ENCODE data around the gene HMOX1. TPM values are rescaled to one million over a fixed set of nuclear protein-coding genes. Genes with fewer than 3 reads are reported as not detected.

Gene HMOX1
- total and polyA plus RNA-seq, 2 of the 8 experiments (the other 6 are each of a cell fraction or from before 2014, with no cell fraction given), result 25.0 to 41.6 TPM

GRCh38 chr22:35346596-35347220 is 34.2 kb upstream of the HMOX1 start:
- FAIRE-seq (no peak), DNase-seq (ENCODE audit: low read depth in 1 of 2, low spot score in 2 of 2) (no peak)
- Histone ChIP-seq H3K23me2 (ENCODE audit: low read depth, low read length) (peaks cover 18% of the 10 kb centered on the region), H2AFZ (ENCODE audit: low read length) (no peak overlapping the region), H3K9ac (replicated peaks in 1 of 4; ENCODE audit: extremely low read depth in 1 of 4, low read depth in 3 of 4, low read length in 3 of 4) (no peak overlapping the region), H4K5ac (ENCODE audit: insufficient read length, low read depth, low read length) (no peak overlapping the region), H2BK120ac (replicated peaks; ENCODE audit: low read depth, low read length) (no peak overlapping the region), H3K23ac (ENCODE audit: insufficient read length) (no peak overlapping the region), H3K4me2 (ENCODE audit: insufficient read depth in 1 of 2, low read depth in 2 of 2, low read length in 2 of 2) (no peak overlapping the region), H4K8ac (ENCODE audit: extremely low read depth, insufficient read depth, low read length) (no peak overlapping the region), H3K36me3 (ENCODE audit: control insufficient read depth in 2 of 4, insufficient read depth in 4 of 4, low read length in 3 of 4) (peaks cover 0 to 14% (median 2%) of the 10 kb centered on the region in 4 experiments; a peak in 4 of 8 replicates), H3K27ac (ENCODE audit: low read depth, low read length) (no peak overlapping the region), H3K4me3 (ENCODE audit: extremely low read depth in 1 of 4, insufficient read depth in 2 of 4, low read depth in 3 of 4, low read length in 4 of 4) (no peak overlapping the region), H2AK5ac (ENCODE audit: low read depth, low read length) (no peak overlapping the region), H3K14ac (ENCODE audit: insufficient read length) (no peak overlapping the region), H3K79me2 (ENCODE audit: control insufficient read depth in 1 of 2, insufficient read depth in 2 of 2, low read length in 2 of 2) (no peaks in the 10 kb centered on the region), H3K4ac (replicated peaks; ENCODE audit: insufficient read length, low read depth, low read length) (no peak overlapping the region), H2BK20ac (ENCODE audit: low read length) (no peak overlapping the region), H4K91ac (replicated peaks; ENCODE audit: insufficient read length, low read length) (no peak overlapping the region), H3K79me1 (ENCODE audit: low read depth, low read length) (no peaks in the 10 kb centered on the region), H2BK15ac (ENCODE audit: low read length) (no peak overlapping the region), H3K27me3 (replicated peaks in 1 of 4; ENCODE audit: control insufficient read depth in 3 of 4, extremely low read depth in 1 of 4, insufficient read depth in 3 of 4, low read length in 3 of 4) (peaks cover 0 to 4% (median 0%) of the 10 kb centered on the region in 4 experiments; a peak in 4 of 7 replicates), H2BK12ac (ENCODE audit: low read depth, low read length) (no peak overlapping the region), H4K20me1 (replicated peaks in 1 of 2; ENCODE audit: control insufficient read depth in 1 of 2, insufficient read depth in 2 of 2, low read length in 2 of 2) (peaks cover 1 to 15% of the 10 kb centered on the region in 2 experiments), H2BK5ac (ENCODE audit: low read depth, low read length) (no peak overlapping the region), H3K56ac (replicated peaks; ENCODE audit: insufficient read length, low read depth, low read length) (no peak overlapping the region), H3K18ac (ENCODE audit: extremely low read depth, low read length) (no peak overlapping the region), H3K9me3 (ENCODE audit: insufficient read depth in 2 of 2, low read depth in 1 of 2, low read length in 1 of 2) (no peaks in the 10 kb centered on the region), H3K4me1 (replicated peaks in 1 of 4; ENCODE audit: control insufficient read depth in 3 of 4, insufficient read depth in 4 of 4, low read length in 3 of 4) (peaks cover 0 to 7% (median 2%) of the 10 kb centered on the region in 4 experiments; a peak in 3 of 7 replicates)
- ChIA-PET POLR2A (ENCODE audit: partially characterized antibody) (interaction anchor here (0.9 to 5.7 kb wide), 3 partner anchors 28 to 63 kb away, joined by 3 to 36 read pairs (median 4); no protein-coding TSS in a partner anchor), CTCF (ENCODE audit: partially characterized antibody) (interaction anchor here (0.7 to 3.4 kb wide), 3 partner anchors 12 to 80 kb away, joined by 3 to 20 read pairs (median 3); no protein-coding TSS in a partner anchor)
- WGBS, 2 experiments (ENCODE audit: extremely low coverage in 1 of 2, insufficient coverage in 1 of 2, insufficient read length in 1 of 2, insufficient replicate concordance in 2 of 2, low coverage in 1 of 2, low lambda C conversion rate in 2 of 2, missing lambda C conversion rate in 1 of 2), result 86% methylated on average over 11 of the region's 19 CpGs; no CpG with 5 or more reads in 1 of the 2 experiments
- TF ChIP-seq SP4 (IDR thresholded peaks at IDR 0.05; ENCODE audit: low read length) (no peak), ATF3 (IDR thresholded peaks at IDR 0.05; ENCODE audit: insufficient read depth, low read depth, low read length) (no peak), RAD21 (IDR thresholded peaks at IDR 0.05 in 1 of 2, conservative IDR thresholded peaks at IDR 0.05 in 1 of 2; ENCODE audit: low read depth in 2 of 2, low read length in 2 of 2) (no peak), CHD2 (IDR thresholded peaks at IDR 0.05; ENCODE audit: low read length) (no peak), CHD1 (IDR thresholded peaks at IDR 0.05; ENCODE audit: low read depth, low read length) (no peak), CTCF (IDR thresholded peaks at IDR 0.05; ENCODE audit: control extremely low read depth in 1 of 3, insufficient read depth in 1 of 3, low read depth in 1 of 3, low read length in 3 of 3) (no peak), EP300 (IDR thresholded peaks at IDR 0.05; ENCODE audit: borderline replicate concordance in 1 of 2, low read depth in 2 of 2, low read length in 2 of 2) (no peak)
